CD4-positive, alpha-beta T cell treated with Interleukin-1 beta for 1 hour (primary cell): ENCODE data around the gene CRLF1.

Experiments
- DNase-seq, 2 donors: peaks; one replicate each; pipeline ENCODE4 v3.0.0-alpha.2; 2020 to 2022

The CRLF1 gene

GRCh38 chr19:18543814-18544475 lies 62.7 kb downstream of the CRLF1 start:
- DNase-seq: peak; percentile 86 to 90
